Rectal smooth muscle tissue (tissue), 1 donor: Measurements from ENCODE around the gene ZNF569.
"Not testable (repeated sequence)": the region's sequence is repeated elsewhere in the genome, so short reads cannot be mapped to it uniquely, and the experiment has no call there.

Experiments used
- H3K27ac ChIP-seq: one replicate; pipeline ENCODE4 v1.7.0; 2013; ENCODE audit warnings: low read depth, low read length, inconsistent platforms
- H3K27me3 ChIP-seq: one replicate; pipeline ENCODE4 v1.7.0; 2013; ENCODE audit warnings: low read length; ENCODE audit not compliant: control insufficient read depth, insufficient read depth
- H3K36me3 ChIP-seq: one replicate; pipeline ENCODE4 v1.7.0; 2013; ENCODE audit warnings: low read length; ENCODE audit not compliant: control insufficient read depth, insufficient read depth
- H3K4me1 ChIP-seq: one replicate; pipeline ENCODE4 v1.7.0; 2013; ENCODE audit warnings: low read length; ENCODE audit not compliant: control insufficient read depth, insufficient read depth
- H3K4me3 ChIP-seq: one replicate; pipeline ENCODE4 v1.7.0; 2013; ENCODE audit warnings: low read length
- H3K9ac ChIP-seq: one replicate; pipeline ENCODE4 v1.7.0; 2013; ENCODE audit warnings: low read length

The ZNF569 gene

GRCh38 chr19:37370880-37371661 lies 96.2 kb downstream of the ZNF569 start, which contains the start of gene ZNF527:
ZNF527 (plus strand) TSS chr19:37371099; CDS start chr19:37374199, 3,100 bp downstream.
- H3K27ac ChIP-seq, result peak within 1 kb of the TSS; percentile 81
- peaks cover 9% of the 10 kb centered on the region for H3K36me3 ChIP-seq
- H3K9ac ChIP-seq, result peak within 1 kb of the TSS; percentile 86
- H3K27me3 ChIP-seq, result no peaks in the 10 kb centered on the region
- H3K4me3 ChIP-seq, result peak within 1 kb of the TSS; percentile 94
- H3K4me1 ChIP-seq, result peaks cover 5% of the 10 kb centered on the region

DNA sequence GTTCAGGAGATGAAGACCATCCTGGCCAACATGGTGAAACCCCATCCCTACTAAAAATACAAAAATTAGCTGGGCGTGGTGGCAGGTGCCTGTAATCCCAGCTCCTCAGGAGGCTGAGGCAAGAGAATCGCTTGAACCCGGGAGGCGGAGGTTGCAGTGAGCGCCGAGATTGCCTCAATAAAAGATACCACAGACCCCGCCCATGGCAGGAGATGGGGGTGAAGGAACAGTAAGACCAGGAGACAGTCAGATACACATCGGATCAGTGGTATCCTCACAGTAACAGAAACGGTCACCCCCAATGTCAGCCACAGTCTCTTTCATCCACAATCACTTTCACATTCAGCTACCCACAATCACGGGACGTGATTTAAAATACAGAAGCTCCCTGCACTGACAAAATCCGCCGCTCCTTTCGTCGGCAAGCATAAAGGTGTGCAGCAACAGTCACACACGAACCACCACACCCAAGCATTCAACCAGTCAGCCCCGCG lies 96.8 kb downstream of the ZNF569 start:
- H3K36me3 ChIP-seq, H3K27me3 ChIP-seq, H3K4me1 ChIP-seq: not testable (repeated sequence)
- Histone ChIP-seq H3K27ac (peak overlapping the region; percentile 76), H3K9ac (peak overlapping the region; percentile 84), H3K4me3 (peak overlapping the region; percentile 94)

DNA sequence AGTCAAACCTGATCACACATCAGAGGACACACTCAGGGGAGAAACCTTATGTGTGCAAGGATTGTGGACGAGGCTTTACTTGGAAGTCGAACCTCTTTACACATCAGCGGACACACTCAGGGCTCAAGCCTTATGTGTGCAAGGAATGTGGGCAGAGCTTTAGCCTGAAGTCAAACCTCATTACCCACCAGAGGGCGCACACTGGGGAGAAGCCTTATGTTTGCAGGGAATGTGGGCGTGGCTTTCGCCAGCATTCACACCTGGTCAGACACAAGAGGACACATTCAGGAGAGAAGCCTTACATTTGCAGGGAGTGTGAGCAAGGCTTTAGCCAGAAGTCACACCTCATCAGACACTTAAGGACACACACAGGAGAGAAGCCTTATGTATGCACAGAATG lies 104.5 kb downstream of the ZNF569 start:
- H3K27me3 ChIP-seq, result no peaks in the 10 kb centered on the region
- no peak overlapping the region for H3K4me3 ChIP-seq
- H3K9ac ChIP-seq, result no peak overlapping the region
- H3K36me3 ChIP-seq, result peaks cover 12% of the 10 kb centered on the region
- no peaks in the 10 kb centered on the region for H3K4me1 ChIP-seq
- H3K27ac ChIP-seq, result no peak overlapping the region

GRCh38 chr19:37361994-37362393 lies 105.2 kb downstream of the ZNF569 start:
- peaks cover 16% of the 10 kb centered on the region for H3K36me3 ChIP-seq
- no peak overlapping the region for H3K27ac ChIP-seq

More at GRCh38 chr19:37361994-37362393, 105.2 kb downstream of the ZNF569 start:
- Histone ChIP-seq H3K4me1 (no peaks in the 10 kb centered on the region), H3K27me3 (no peaks in the 10 kb centered on the region), H3K4me3 (no peak overlapping the region), H3K9ac (no peak overlapping the region)
